IPS-NIHi7 (cell line): ENCODE results near the gene DGCR2.
"Not testable (repeated sequence)": the region's sequence is repeated elsewhere in the genome, so short reads cannot be mapped to it uniquely, and the experiment has no call there.

Source experiments
- DNase-seq: peaks from one replicate; pipeline ENCODE4 v3.0.0; 2012; ENCODE audit warnings: mixed read lengths; ENCODE audit errors: extremely low spot score

DGCR2 gene, protein sequence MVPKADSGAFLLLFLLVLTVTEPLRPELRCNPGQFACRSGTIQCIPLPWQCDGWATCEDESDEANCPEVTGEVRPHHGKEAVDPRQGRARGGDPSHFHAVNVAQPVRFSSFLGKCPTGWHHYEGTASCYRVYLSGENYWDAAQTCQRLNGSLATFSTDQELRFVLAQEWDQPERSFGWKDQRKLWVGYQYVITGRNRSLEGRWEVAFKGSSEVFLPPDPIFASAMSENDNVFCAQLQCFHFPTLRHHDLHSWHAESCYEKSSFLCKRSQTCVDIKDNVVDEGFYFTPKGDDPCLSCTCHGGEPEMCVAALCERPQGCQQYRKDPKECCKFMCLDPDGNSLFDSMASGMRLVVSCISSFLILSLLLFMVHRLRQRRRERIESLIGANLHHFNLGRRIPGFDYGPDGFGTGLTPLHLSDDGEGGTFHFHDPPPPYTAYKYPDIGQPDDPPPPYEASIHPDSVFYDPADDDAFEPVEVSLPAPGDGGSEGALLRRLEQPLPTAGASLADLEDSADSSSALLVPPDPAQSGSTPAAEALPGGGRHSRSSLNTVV

DNA sequence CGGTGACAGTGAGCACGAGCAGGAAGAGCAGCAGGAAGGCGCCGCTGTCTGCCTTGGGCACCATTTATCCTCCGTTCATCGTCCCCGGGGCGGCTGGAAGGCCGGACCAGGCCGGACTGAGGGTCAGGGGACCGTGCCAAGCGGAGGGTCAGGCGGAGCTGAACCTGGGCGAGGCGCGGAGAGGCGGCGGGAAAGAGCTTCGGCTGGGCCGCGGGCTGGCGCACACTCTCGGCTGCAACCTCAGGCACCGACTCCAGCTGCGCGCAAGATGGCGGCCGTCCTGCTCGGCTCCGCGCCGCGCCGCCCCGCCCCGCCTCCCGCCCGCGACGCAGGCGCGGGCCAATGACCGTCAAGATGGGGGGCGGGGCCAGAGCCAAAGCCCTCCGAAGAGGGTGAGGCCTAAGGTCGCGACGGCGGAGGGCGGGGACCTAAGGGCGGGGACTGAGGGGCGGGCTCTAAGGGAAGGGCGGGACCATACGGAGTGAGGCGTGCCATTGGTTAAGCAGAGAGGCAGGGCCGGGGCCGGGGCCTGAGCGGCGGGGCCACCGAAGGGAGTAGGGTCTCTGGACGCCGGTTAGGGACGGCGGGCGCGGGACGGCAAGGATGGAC lies at the start of gene DGCR2:
DGCR2 (minus strand) TSS at position 270 of the 609 bp plus-strand sequence; CDS start at position 64, 206 bp downstream.
- peak; percentile 100 for DNase-seq

DNA sequence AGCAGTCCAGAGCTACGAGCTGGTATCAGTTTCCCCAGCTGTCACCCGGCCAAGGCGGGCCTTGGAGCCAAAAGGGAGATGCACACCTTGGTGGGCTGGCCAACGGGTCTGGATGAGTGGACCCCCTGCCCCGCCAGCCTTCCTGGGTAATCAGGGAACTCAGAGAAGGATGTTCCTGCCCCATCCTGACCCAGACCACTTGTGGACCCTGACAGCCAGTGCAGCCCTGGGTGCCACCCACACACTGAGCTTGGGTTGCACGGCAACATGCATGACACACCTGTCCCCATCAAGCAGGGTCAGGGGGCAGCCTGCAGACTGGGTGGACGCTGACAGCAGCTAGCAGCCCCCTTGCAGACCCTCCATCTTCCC lies 47.7 kb upstream of the DGCR2 start:
- no peak for DNase-seq

DNA sequence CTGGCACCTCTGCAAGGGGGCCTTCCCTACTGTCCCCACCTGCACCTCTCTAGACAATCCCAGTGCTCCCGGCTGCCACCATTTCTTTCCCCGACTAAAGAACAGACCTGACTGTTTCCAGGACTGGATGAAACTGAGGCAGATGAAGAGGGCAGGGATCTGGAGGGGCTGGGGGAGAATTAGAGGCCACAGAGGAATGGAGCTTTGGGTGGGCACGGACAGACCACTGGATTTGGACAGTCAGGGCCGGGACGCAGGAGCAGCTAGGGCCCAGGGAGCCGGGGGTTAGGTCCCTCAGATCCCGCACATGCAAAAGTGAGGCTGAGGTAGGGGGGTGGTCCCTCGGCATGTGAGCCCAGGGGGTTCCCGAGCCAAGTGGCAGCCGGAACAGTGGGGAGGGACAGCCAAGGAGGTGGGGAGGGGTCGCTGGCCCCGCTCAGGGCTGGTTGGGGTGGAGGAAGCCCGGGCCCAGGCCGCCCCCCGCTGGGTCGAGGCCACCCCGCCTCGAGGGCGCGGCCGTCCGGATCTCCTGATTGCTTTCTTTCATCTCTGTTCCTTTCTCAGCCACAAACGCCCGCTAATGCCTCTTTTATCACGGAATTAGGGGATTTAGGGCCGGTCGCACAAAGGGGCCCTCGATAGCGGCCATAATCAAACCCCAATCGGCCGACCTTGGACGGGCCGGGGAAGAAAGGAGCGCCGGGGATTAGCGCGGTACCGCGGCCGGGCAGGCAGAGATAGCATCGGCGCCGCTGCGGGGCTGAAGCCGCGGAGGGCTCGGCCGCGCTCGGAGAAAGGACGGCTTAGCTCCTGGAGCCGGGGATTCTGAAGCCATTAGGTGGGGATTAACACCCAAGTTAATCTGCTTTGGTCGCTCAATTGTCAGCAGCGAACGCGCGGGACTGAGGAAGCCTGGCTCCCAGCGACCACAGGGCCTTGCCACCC lies 47.1 kb upstream of the DGCR2 start:
- no peak for DNase-seq

DNA sequence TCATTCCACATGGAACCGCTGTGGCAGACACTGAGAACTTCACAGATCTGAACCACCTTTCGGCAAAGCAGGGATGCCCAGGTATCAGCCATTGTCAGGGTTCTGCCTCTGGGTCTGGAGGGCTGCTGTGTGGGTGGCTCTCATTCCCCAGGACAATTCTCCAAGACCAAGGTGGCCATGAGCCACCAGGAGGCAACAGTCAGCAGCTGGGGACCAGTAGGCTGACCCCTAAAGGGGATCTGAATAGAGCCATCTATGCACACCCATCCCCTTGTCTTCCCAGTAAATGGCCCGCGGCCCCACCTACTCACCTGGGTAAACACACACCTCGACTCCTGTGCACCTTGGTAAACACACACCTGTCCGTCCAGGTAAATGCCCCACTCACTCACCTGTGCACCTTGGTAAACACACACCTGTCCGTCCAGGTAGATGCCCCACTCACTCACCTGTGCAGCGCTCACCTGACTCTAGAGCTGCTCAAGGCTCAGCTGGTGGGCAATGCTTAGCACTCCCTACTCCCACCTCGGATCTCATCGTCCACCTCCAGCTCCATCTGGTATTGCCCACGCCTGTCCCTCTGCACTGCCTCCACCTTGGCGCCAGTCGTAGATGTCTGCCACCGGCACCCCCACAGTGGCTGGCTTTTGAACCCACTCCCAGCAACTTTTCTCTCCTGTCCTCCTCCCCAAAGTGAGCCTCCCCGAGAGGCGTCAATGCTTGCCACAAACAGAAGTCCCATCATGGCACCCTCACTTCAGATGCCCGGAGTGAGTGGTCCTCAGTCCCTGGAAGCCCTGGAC lies 46.1 kb upstream of the DGCR2 start:
- no peak for DNase-seq

DNA sequence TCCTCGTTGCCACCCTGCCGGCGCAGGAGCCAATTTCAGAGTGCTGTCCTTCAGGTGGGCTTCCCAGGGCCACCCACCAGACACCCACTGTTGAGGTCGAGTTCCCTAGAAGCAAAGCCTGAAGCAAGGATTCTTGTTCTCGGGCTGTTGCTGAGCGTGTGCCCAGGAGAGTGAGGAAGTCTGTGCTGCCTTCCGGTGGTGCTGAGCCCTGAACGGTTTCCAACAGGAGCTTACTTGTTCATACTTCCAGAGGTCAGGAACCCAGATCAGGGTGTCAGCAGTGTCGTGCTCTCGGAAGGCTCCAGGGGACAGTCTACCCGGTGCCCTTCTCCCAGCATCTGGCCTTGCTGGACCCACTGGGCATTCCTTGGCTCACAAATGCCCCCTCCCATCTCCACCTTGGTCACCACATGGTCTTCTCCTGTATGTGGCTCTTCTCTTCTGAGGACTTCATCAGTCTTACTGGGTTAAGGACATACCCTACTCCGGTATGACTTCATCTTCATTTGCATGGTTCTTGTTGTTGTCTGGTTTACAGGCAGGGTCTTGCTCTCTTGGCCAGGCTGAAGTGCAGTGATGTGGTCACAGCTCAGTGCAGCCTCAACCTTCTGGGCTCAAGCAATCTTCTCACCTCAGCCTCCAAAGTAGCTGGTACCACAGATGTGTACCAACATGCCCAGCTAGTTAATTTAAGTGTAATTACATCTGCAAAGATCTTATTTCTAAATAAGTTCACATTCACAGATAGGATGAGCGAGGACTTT lies 45.1 kb upstream of the DGCR2 start:
- no peak for DNase-seq

DNA sequence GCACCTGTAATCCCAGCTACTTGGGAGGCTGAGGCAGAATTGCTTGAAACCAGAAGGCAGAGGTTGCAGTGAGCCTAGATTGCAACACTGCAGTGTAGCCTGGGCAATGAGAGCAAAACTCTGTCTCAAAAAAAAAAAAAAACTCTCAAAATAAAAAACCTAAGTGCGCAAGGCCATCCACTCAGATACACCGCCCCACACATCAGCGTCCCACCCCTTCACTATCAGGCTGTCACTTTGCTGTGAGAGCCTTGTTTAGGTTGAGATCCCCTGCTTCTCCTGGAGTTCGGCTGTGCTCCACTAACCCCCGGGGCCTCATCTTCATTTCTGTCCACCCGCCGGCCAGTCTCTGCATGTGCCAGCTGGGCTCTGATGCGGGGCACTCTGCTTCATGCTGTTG lies 44.2 kb upstream of the DGCR2 start:
- DNase-seq = no peak

DNA sequence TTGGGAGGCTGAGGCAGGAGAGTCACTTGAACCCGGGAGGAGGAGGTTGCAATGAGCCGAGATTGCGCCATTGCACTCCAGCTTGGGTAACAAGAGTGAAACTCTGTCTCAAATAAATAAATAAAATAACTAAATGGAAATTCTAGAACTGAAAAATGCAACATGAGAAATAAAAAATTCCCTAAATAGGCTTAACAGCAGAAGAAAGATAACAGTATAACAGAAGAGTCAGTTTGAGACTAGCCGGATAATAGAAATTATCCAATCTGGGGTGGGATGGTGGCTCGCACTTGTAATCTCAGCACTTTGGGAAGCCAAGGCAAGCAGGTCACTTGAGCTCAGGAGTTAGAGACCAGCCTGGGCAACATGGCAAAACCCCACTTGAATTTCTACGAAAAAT lies 42.2 kb upstream of the DGCR2 start:
- DNase-seq = no peak

DNA sequence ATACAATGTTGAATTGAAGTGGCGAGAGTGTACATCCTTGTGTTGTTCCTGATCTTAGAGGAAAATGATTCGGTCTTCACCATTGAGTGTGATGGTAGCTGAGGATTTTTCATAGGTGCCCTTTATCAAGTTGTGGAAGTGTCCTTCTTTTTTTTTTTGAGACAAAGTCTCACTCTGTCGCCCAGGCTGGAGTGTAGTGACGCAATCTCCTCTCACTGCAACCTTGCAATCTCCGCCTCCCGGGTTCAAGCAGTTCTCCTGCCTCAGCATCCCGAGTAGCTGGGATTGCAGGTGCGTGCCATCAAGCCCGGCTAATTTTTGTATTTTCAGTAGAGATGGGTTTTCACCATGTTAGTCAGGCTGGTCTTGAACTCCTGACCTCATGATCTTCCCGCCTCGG lies 36.4 kb upstream of the DGCR2 start:
- DNase-seq = not testable (repeated sequence)

DNA sequence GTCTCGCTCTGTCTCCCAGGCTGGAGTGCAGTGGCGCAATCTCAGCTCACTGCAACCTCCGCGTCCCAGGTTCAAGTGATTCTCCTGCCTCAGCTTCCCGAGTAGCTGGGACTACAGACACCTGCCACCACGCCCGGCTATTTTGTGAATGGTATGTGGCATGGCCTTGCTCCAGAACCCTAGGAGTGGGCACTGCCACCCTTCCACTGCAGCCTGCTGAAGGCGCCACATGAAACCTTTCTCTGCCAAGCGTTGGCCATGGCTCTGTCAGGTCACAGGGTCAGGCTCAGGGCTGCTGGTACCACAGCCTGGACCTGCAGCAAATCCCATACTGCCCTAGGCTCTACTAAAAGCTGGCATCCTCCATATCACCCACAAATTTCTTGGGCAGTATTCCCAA lies 33.9 kb upstream of the DGCR2 start:
- DNase-seq = not testable (repeated sequence)

DNA sequence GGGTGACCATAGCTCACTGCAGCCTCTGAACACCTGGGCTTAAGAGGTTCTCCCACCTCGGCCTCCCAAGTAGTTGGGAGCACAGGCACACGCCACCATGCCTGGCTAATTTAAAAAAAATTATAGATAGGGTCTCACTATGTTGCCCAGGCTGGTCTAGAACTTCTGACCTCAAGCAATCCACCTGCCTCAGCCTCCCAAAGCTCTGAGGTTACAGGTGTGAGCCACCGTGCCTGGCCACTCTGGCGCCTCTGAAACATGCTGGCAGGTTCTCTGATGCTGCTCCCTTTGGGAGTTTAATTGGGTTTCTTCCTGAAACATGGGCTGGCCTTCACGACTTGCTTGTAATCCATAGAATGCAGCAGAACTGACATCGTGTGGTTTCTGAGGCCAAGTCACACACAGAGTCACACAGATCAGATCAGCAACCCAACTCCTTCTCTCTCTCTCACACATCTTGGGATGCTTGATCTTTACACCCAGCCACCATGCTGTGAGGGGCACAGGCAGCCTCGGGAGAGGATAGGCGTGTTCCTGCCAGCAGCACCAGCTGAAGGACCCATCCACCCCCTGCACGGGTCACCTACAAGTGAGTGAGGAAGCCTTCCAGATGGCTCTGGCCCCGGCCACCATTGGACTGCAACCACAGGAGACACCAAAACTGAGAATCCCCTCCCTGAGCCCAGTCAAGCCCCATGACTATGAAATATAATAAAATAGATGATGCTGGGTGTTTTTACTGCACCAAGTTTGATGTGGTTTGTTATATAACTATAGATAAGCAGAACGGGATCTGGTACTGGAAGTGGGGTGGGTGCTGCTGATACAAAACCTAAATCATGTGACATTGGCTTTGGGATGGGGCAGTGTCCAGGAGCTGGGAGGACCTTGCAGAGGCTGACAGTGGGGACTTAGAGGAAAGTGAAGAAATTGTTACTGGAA lies 31.0 kb upstream of the DGCR2 start:
- no peak for DNase-seq

DNA sequence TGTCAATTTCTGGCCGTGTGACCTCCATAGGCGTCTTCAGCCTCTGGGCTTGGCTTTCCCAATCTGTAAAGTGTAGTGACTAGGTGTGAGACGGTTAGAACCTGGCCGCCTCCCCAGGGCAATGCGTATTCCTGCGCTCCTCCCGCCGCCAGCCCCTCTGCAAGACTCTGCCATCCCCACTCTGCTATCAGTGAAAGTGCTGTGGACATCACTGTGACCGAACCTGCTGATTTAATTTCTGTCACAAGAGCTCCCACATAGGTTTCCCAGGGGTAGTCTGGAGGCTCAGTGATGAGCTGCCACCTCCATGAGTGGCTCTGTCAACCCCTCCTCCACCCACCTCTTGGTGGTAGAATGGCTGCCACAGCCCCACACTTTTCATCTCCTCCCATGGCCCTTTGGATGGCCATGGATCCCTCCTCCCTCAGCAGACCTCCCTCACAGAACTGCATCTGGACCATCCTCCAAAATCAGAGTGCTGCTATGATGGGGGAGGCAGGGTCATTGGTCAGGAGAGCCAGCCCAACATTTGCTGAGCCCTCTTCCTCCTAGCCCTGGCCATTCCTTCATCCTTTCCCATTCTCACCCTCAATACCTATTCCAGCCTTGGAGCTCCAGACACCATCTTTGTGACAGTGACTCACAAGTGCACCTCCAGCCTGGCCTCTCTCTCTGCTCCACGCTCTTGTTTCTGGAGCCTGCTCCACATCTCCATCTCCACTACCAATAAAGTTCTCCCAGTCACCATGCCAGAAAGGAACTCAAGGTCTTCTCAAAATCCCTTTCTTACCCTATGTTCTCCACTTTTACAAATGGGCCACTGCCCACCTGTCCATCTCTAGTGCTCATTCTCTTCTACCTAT lies 29.3 kb upstream of the DGCR2 start:
- DNase-seq = no peak

DNA sequence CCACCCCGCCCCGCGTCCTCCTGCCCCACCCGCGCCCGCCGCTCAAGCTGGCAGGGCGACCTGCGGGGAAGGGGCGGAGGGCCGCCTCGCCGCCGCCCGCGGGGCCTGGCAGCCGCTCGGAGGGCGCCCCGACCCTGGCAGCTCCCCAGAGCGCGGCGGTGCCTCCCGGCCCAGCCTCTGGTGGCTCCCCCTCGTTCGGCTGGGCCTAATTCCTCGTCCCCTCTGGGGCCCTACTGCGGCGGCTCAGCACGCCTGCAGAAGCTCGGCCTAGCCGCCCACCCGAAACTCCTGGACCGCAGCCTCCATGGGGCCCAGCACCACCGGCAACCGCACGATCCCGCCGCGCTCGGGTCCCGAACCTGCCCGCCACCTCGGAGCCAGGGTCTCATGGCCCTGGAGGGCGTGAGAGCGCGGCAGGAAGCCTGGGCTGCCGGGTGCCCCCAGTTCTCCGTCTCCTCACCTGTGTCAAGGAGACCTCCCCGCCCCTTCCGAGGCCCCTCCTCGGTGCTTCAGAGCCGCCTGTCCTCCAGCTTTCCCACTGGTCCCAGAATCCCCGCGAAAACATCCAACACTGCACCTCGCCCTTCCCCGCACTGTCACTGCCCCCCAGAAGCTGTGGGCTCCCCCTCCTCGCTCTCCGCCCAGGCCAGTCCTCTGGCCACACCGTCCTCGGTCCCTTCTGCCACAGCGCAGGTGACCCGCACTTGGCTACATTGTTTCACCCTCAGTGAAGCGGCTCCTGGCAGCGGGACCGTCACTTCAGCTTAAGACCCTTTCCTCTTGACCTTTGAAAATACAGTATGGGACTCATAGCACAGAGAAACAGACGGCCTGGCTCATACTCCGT lies 28.5 kb upstream of the DGCR2 start:
- no peak for DNase-seq

DNA sequence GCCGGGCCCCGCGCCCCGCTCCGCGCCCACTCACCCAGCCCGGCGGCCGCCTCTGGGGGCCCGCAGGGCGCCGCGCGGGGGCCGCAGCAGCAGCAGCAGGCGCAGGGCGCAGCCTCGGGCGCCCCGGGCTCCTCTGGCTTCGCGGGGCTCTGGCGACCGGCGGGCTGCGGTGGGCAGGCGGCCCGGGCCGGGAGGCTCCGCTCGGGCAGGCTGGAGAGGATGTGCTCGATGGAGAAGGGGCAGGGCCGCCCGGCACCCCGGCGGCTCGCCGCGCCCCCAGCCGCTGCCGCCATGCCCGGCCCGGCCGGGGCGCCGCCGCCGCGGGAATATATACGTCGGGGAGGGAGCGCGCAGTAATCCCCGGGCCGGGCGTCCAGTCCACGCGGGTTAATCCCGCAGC lies 27.8 kb upstream of the DGCR2 start, which contains the start of gene GSC2:
GSC2 (minus strand) TSS at position 302 of the 400 bp plus-strand sequence; CDS start at position 293, 9 bp downstream.
- no peak for DNase-seq

DNA sequence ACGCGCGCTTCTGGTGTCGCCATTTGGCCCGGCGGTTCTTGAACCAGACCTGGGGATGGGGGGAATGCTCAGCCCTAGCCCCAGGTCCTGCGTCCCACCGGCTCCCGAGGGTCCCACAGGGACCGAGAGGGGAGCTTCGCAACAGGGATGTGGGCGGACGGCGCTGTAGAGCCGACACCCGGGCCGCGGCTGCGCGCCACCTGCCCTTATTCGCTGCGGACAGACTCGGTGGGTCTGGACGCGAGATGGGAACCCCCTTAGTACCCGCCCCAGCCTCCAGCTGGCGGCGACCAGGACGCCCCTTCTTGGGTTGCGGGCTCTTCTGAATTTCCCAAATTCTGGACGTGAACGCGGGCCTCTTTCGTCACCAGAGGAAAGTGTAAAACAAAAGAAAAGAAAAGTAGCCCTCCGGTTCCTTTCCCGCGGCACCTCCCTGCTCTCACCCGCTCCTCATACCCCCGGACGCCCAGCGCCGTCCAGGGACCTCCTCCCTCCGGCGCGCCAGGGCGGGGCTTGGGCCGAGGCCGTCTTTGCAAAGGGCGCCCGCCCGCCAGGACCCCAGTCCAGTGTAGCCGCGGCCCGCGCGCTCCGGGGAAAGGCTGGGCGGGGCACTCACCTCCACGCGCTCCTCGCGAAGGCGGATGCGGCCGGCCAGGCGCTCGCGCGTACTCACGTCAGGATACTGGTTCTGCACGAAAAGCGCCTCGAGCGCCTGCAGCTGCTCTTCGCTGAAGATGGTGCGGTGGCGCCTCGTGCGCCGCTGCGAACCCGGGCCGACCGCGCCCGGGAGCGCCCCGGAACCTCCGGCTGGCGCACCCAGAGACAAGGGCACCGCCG lies 27.1 kb upstream of the DGCR2 start:
- peak; percentile 61 for DNase-seq

DNA sequence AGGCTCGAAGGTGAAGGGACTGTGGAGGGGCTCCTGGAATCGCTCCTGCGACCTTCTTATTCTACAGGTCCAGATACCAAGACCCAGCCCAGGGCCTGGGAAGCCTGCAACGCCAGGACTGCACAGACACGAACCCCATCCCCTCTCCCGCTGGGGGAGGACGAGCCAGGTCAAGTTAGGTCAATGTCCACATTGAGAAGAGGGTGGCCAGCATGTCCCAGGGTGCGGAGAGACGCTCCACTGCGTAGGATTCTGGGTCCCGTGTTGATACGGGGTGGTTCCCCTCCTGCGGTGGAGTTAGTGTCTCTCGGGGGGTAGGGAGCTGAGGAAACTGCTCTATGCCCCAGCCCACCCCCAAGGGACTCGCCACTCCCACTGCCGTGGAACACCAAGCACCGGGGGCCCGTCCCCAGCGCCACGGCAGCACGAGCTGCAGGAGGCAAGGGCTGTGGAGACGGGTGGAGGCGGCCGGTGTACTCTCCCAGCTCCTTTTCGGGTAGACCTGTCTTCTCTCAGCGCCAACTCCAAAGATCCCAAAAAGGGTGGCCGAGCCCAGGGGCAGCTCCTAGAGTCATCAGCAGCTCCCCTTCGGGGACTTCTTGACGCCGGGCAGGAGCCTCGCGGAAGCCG lies 26.3 kb upstream of the DGCR2 start:
- DNase-seq = no peak
